GM15510 (cell line): ENCODE data around the gene CACNG1.

Experiments used
- POLR2A ChIP-seq: IDR thresholded peaks from 3 replicates; pipeline ENCODE4 v1.6.1; 2011; ENCODE audit warnings: borderline replicate concordance; ENCODE audit not compliant: insufficient read length; ENCODE audit errors: extremely low read depth

The CACNG1 gene

GRCh38 chr17:67044016-67044772, at the start of gene CACNG1:
CACNG1 (plus strand) TSS chr17:67044554; CDS start chr17:67044661, 107 bp downstream.
- TF ChIP-seq POLR2A, result no peak

GRCh38 chr17:66994930-66995535, 49.3 kb upstream of the CACNG1 start:
- no peak for TF ChIP-seq POLR2A

GRCh38 chr17:66995944-66996343, 48.4 kb upstream of the CACNG1 start:
- no peak for TF ChIP-seq POLR2A

GRCh38 chr17:66996926-66997325, 47.4 kb upstream of the CACNG1 start:
- TF ChIP-seq POLR2A, result no peak

GRCh38 chr17:67003231-67003630, 41.1 kb upstream of the CACNG1 start:
- TF ChIP-seq POLR2A, result no peak

GRCh38 chr17:67004181-67004580, 40.2 kb upstream of the CACNG1 start:
- TF ChIP-seq POLR2A, result no peak

GRCh38 chr17:67007266-67007665, 37.1 kb upstream of the CACNG1 start:
- TF ChIP-seq POLR2A, result no peak

- TF ChIP-seq POLR2A, result no peak
Measured at GRCh38 chr17:67008101-67008500, 36.3 kb upstream of the CACNG1 start.

GRCh38 chr17:67011527-67012175, 32.7 kb upstream of the CACNG1 start:
- TF ChIP-seq POLR2A, result no peak

- TF ChIP-seq POLR2A, result no peak
Measured at GRCh38 chr17:67013891-67014290, 30.5 kb upstream of the CACNG1 start.

- TF ChIP-seq POLR2A, result no peak
Measured at GRCh38 chr17:67015001-67015400, 29.4 kb upstream of the CACNG1 start.

- TF ChIP-seq POLR2A, result no peak
Measured at GRCh38 chr17:67016039-67016762, 28.2 kb upstream of the CACNG1 start.

GRCh38 chr17:67017910-67018309, 26.4 kb upstream of the CACNG1 start:
- TF ChIP-seq POLR2A, result no peak

GRCh38 chr17:67018471-67019434, 25.6 kb upstream of the CACNG1 start:
- TF ChIP-seq POLR2A, result no peak
